H9 (cell line): Measurements from ENCODE around the gene KIF5C. TPM values are rescaled to one million over a fixed set of nuclear protein-coding genes. Genes with fewer than 3 reads are reported as not detected.

Experiments
- DNase-seq: peaks from one replicate; pipeline ENCODE4 v3.0.0-alpha.2; 2017
- H2AFZ ChIP-seq: one replicate; pipeline ENCODE4 v1.6.1; 2013; ENCODE audit warnings: mild to moderate bottlenecking, low read length, control low read depth, moderate library complexity
- H2AK5ac ChIP-seq: 2 replicates; pipeline ENCODE4 v1.6.1; 2013; ENCODE audit warnings: low read length, control low read depth, mixed read lengths; ENCODE audit not compliant: insufficient read length
- H2BK120ac ChIP-seq: one replicate; pipeline ENCODE4 v1.6.1; 2013; ENCODE audit warnings: low read depth, mild to moderate bottlenecking, low read length, control low read depth, inconsistent platforms; ENCODE audit not compliant: poor library complexity, severe bottlenecking
- H2BK12ac ChIP-seq: 2 replicates; pipeline ENCODE4 v1.6.1; 2013; ENCODE audit warnings: low read length, control low read depth, mixed read lengths, low read depth; ENCODE audit not compliant: insufficient read length
- H2BK15ac ChIP-seq: 2 replicates; pipeline ENCODE4 v1.6.1; 2013; ENCODE audit warnings: low read depth, low read length, control low read depth
- H2BK20ac ChIP-seq: one replicate; pipeline ENCODE4 v1.6.1; 2013; ENCODE audit warnings: low read depth, mild to moderate bottlenecking, low read length, control low read depth, inconsistent platforms; ENCODE audit not compliant: poor library complexity, severe bottlenecking
- H2BK5ac ChIP-seq: 2 replicates; pipeline ENCODE4 v1.6.1; 2013; ENCODE audit warnings: low read length, control low read depth, mixed read lengths; ENCODE audit not compliant: insufficient read length
- H3K14ac ChIP-seq: 2 replicates; pipeline ENCODE4 v1.6.1; 2013; ENCODE audit warnings: low read length, control low read depth; ENCODE audit not compliant: insufficient read depth
- H3K18ac ChIP-seq: 2 replicates; pipeline ENCODE4 v1.6.1; 2013; ENCODE audit warnings: low read depth, mild to moderate bottlenecking, mixed read lengths, low read length, control low read depth; ENCODE audit not compliant: insufficient read length
- H3K23ac ChIP-seq: 2 replicates; pipeline ENCODE4 v1.6.1; 2013; ENCODE audit warnings: low read length, control low read depth, mixed read lengths, low read depth; ENCODE audit not compliant: insufficient read length
- H3K23me2 ChIP-seq: 2 replicates; pipeline ENCODE4 v1.6.1; 2013; ENCODE audit warnings: low read depth, mild to moderate bottlenecking, mixed read lengths, low read length, control low read depth; ENCODE audit not compliant: insufficient read length, poor library complexity, severe bottlenecking
- H3K27ac ChIP-seq: 2 replicates; pipeline ENCODE4 v1.5.1; 2013; ENCODE audit warnings: low read length, control low read depth, mixed read lengths, low read depth; ENCODE audit not compliant: insufficient read length
- H3K27me3 ChIP-seq: 2 replicates; pipeline ENCODE4 v1.6.1; 2013; ENCODE audit warnings: low read length, control low read depth, inconsistent platforms; ENCODE audit not compliant: insufficient read depth
- H3K4ac ChIP-seq: 2 replicates; pipeline ENCODE4 v1.6.1; 2013; ENCODE audit warnings: low read depth, mild to moderate bottlenecking, control low read depth, inconsistent platforms, low read length, moderate library complexity
- H3K4me1 ChIP-seq: 2 replicates; pipeline ENCODE4 v1.6.1; 2013; ENCODE audit warnings: low read length, control low read depth, inconsistent platforms; ENCODE audit not compliant: insufficient read depth
- H3K4me2 ChIP-seq: 2 replicates; pipeline ENCODE4 v1.6.1; 2013; ENCODE audit warnings: low read length, control low read depth, mixed read lengths; ENCODE audit not compliant: insufficient read length, insufficient read depth
- H3K56ac ChIP-seq: 2 replicates; pipeline ENCODE4 v1.6.1; 2013; ENCODE audit warnings: low read depth, mild to moderate bottlenecking, mixed read lengths, low read length, control low read depth; ENCODE audit not compliant: insufficient read length
- H3K79me1 ChIP-seq: 2 replicates; pipeline ENCODE4 v1.6.1; 2013; ENCODE audit warnings: low read depth, mild to moderate bottlenecking, moderate library complexity, low read length, control low read depth, inconsistent platforms; ENCODE audit not compliant: insufficient read depth, poor library complexity, severe bottlenecking
- H3K79me2 ChIP-seq: 2 replicates; pipeline ENCODE4 v1.6.1; 2013; ENCODE audit warnings: low read length, control low read depth, inconsistent platforms; ENCODE audit not compliant: insufficient read depth
- H3K9ac ChIP-seq: 2 replicates; pipeline ENCODE4 v1.6.1; 2013; ENCODE audit warnings: low read length, control low read depth, mixed read lengths; ENCODE audit not compliant: insufficient read length; ENCODE audit errors: extremely low read depth
- H3K9me3 ChIP-seq: one replicate; pipeline ENCODE4 v1.6.1; 2013; ENCODE audit warnings: low read depth, low read length, inconsistent platforms; ENCODE audit not compliant: control insufficient read depth
- H3T11ph ChIP-seq: one replicate; pipeline ENCODE4 v1.6.1; 2013; ENCODE audit warnings: mild to moderate bottlenecking, low read length, control low read depth, inconsistent platforms
- H4K20me1 ChIP-seq: one replicate; pipeline ENCODE4 v1.6.1; 2013; ENCODE audit not compliant: control insufficient read depth, insufficient read length, insufficient read depth
- H4K5ac ChIP-seq: 2 replicates; pipeline ENCODE4 v1.6.1; 2013; ENCODE audit warnings: low read depth, mild to moderate bottlenecking, mixed read lengths, low read length, control low read depth; ENCODE audit not compliant: insufficient read length
- H4K8ac ChIP-seq: replicated peaks from 2 replicates; pipeline ENCODE4 v1.6.1; 2013; ENCODE audit warnings: low read length, control low read depth, mixed read lengths, low read depth; ENCODE audit not compliant: insufficient read length
- H4K91ac ChIP-seq: 2 replicates; pipeline ENCODE4 v1.6.1; 2013; ENCODE audit warnings: low read depth, mild to moderate bottlenecking, moderate library complexity, mixed read lengths, low read length, control low read depth; ENCODE audit not compliant: insufficient read length
- H3K27ac Mint-ChIP-seq, 3 experiments: 2 replicates in 2 of 3; 3 replicates in 1 of 3; pipeline ENCODE4 v1.8.0; 2020 to 2021; ENCODE audit warnings: mixed read lengths in 3 of 3, mild to moderate bottlenecking in 1 of 3, moderate library complexity in 1 of 3
- H3K27me3 Mint-ChIP-seq: 2 replicates; pipeline ENCODE4 v1.8.0; 2021; ENCODE audit warnings: low read depth, mild to moderate bottlenecking, moderate library complexity, mixed read lengths
- H3K36me3 Mint-ChIP-seq, 3 experiments: 2 replicates in 2 of 3; 3 replicates in 1 of 3; pipeline ENCODE4 v1.8.0; 2020 to 2021; ENCODE audit warnings: low read depth in 3 of 3, mixed read lengths in 3 of 3; ENCODE audit not compliant: insufficient read depth in 1 of 3
- H3K4me1 Mint-ChIP-seq, 2 experiments: 2 replicates each; pipeline ENCODE4 v1.8.0; 2020; ENCODE audit warnings: mixed read lengths in 2 of 2
- H3K4me3 Mint-ChIP-seq, 2 experiments: 2 replicates in 1 of 2; 3 replicates in 1 of 2; pipeline ENCODE4 v1.8.0; 2020 to 2021; ENCODE audit warnings: mild to moderate bottlenecking in 2 of 2, mixed read lengths in 2 of 2, moderate library complexity in 1 of 2
- H3K9me3 Mint-ChIP-seq, 2 experiments: 2 replicates in 1 of 2; 3 replicates in 1 of 2; pipeline ENCODE4 v1.8.0; 2020; ENCODE audit warnings: mild to moderate bottlenecking in 2 of 2, mixed read lengths in 2 of 2, moderate library complexity in 1 of 2
- CTCF ChIP-seq: fragments of 200-600 bp; sonication (generic); conservative IDR thresholded peaks from 3 replicates; pipeline ENCODE4 v1.8.0; 2021; ENCODE audit warnings: antibody characterized with exemption, mild to moderate bottlenecking
- WGBS: extraction: QIAGEN DNeasy Blood & Tissue Kit; methylation state at CpG from one replicate; pipeline ENCODE4 v1.1.7; 2013; ENCODE audit warnings: missing lambda C conversion rate, low lambda C conversion rate, mixed read lengths; ENCODE audit not compliant: insufficient read length; ENCODE audit errors: extremely low coverage; 5-methylcytosine and 5-hydroxymethylcytosine counted together
- total RNA-seq: library from RNA; stranded (reverse); gene quantifications from 2 replicates; pipeline ENCODE4 v1.2.1, GENCODE V29; 2021

KIF5C gene
- total RNA-seq, 1 experiment from 2014 or later, result 52.9 TPM

GRCh38 chr2:148936857-148937450, 61.9 kb downstream of the KIF5C start:
- DNase-seq, result no peak
- Mint-ChIP-seq H3K27me3 (no peaks in the 10 kb centered on the region), H3K36me3 (peaks cover 2 to 10% (median 6%) of the 10 kb centered on the region in 3 experiments; a peak in 6 of 7 replicates), H3K4me1 (peaks cover 1 to 3% of the 10 kb centered on the region in 2 experiments), H3K9me3 (no peaks in the 10 kb centered on the region; a peak in 1 of 5 replicates), H3K27ac (no peak overlapping the region), H3K4me3 (no peak overlapping the region)
- Histone ChIP-seq H3K4me1 (no peaks in the 10 kb centered on the region), H2BK20ac (no peak overlapping the region), H3K4ac (no peak overlapping the region), H3K27me3 (no peaks in the 10 kb centered on the region), H2AK5ac (no peak overlapping the region), H2BK12ac (no peak overlapping the region), H2BK120ac (no peak overlapping the region), H4K20me1 (peaks cover 2% of the 10 kb centered on the region), H3T11ph (no peak overlapping the region), H3K9me3 (no peaks in the 10 kb centered on the region), H4K5ac (no peak overlapping the region), H3K14ac (no peak overlapping the region), H3K79me1 (no peaks in the 10 kb centered on the region), H2AFZ (no peak overlapping the region), H4K8ac (no peak overlapping the region), H4K91ac (no peak overlapping the region), H3K56ac (no peak overlapping the region), H3K18ac (no peak overlapping the region), H3K4me2 (no peak overlapping the region), H3K79me2 (no peaks in the 10 kb centered on the region), H2BK5ac (no peak overlapping the region), H3K27ac (no peak overlapping the region), H3K9ac (no peak overlapping the region), H2BK15ac (no peak overlapping the region), H3K23ac (no peak overlapping the region), H3K23me2 (no peaks in the 10 kb centered on the region)
- TF ChIP-seq CTCF, result peak; percentile 41; the same call in 1 of the 3 replicates
- WGBS, result no CpG with 5 or more reads among the region's 8 CpGs
